GM08714 (cell line): Measurements from ENCODE around the gene TMEM181.
"Not testable (repeated sequence)": the region's sequence is repeated elsewhere in the genome, so short reads cannot be mapped to it uniquely, and the experiment has no call there.

Source experiments
- H3K4me3 ChIP-seq: fragments of 200-500 bp; sonication (Bioruptor generic); 2 replicates; pipeline ENCODE4 v1.5.1; 2014; ENCODE audit warnings: mild to moderate bottlenecking, low read length, inconsistent platforms
- ZNF274 ChIP-seq: IDR thresholded peaks from 2 replicates; pipeline ENCODE4 v1.6.1; 2012; ENCODE audit warnings: mild to moderate bottlenecking, low read depth, low read length

Gene TMEM181

GRCh38 chr6:158589366-158589765 lies 29.5 kb downstream of the TMEM181 start:
- H3K4me3 ChIP-seq = no peak overlapping the region
- TF ChIP-seq ZNF274 = no peak

- H3K4me3 ChIP-seq = no peak overlapping the region
- TF ChIP-seq ZNF274 = no peak
Observed at GRCh38 chr6:158591134-158591809, 31.4 kb downstream of the TMEM181 start.

- no peak overlapping the region for H3K4me3 ChIP-seq
- no peak for TF ChIP-seq ZNF274
Observed at GRCh38 chr6:158591810-158592209, 31.9 kb downstream of the TMEM181 start.

GRCh38 chr6:158593670-158594069 lies 33.8 kb downstream of the TMEM181 start:
- no peak overlapping the region for H3K4me3 ChIP-seq
- TF ChIP-seq ZNF274 = no peak

- H3K4me3 ChIP-seq = no peak overlapping the region
- no peak for TF ChIP-seq ZNF274
Observed at GRCh38 chr6:158595223-158595622, 35.3 kb downstream of the TMEM181 start.

- no peak for TF ChIP-seq ZNF274
- no peak overlapping the region for H3K4me3 ChIP-seq
Observed at GRCh38 chr6:158596861-158597260, 37.0 kb downstream of the TMEM181 start.

GRCh38 chr6:158597565-158597964 lies 37.7 kb downstream of the TMEM181 start:
- no peak overlapping the region for H3K4me3 ChIP-seq
- TF ChIP-seq ZNF274 = no peak

- TF ChIP-seq ZNF274 = no peak
- H3K4me3 ChIP-seq = no peak overlapping the region
Observed at GRCh38 chr6:158599635-158600034, 39.7 kb downstream of the TMEM181 start.

GRCh38 chr6:158603261-158604047 lies 43.6 kb downstream of the TMEM181 start:
- no peak overlapping the region for H3K4me3 ChIP-seq
- TF ChIP-seq ZNF274 = no peak

- H3K4me3 ChIP-seq = no peak overlapping the region
- TF ChIP-seq ZNF274 = no peak
Observed at GRCh38 chr6:158604048-158604406, 44.1 kb downstream of the TMEM181 start.

- no peak for TF ChIP-seq ZNF274
- no peak overlapping the region for H3K4me3 ChIP-seq
Observed at GRCh38 chr6:158605266-158605878, 45.5 kb downstream of the TMEM181 start.

GRCh38 chr6:158606011-158606410 lies 46.1 kb downstream of the TMEM181 start:
- not testable (repeated sequence) for H3K4me3 ChIP-seq

- no peak for TF ChIP-seq ZNF274
Observed at GRCh38 chr6:158606935-158607334, 47.0 kb downstream of the TMEM181 start.

GRCh38 chr6:158607411-158608170 lies 47.7 kb downstream of the TMEM181 start:
- no peak overlapping the region for H3K4me3 ChIP-seq
- no peak for TF ChIP-seq ZNF274

More at GRCh38 chr6:158606935-158607334, 47.0 kb downstream of the TMEM181 start:
- no peak overlapping the region for H3K4me3 ChIP-seq
